ENCODE results near the gene INPPL1.

GRCh38 chr11:72253392-72253791, 28.8 kb downstream of the INPPL1 start:
- TF ChIP-seq POLR2A (IDR thresholded peaks at IDR 0.05; ENCODE audit: low read depth, low read length) (no peak), CTCF (IDR thresholded peaks at IDR 0.05; ENCODE audit: extremely low read depth in 1 of 2, insufficient read depth in 1 of 2, low read depth in 1 of 2, low read length in 2 of 2) (no peak), MAX (IDR thresholded peaks at IDR 0.05; ENCODE audit: insufficient read depth, insufficient read length) (no peak), EZH2 (IDR thresholded peaks at IDR 0.05; ENCODE audit: borderline replicate concordance, low read depth, low read length, severe bottlenecking) (no peak)

All from endothelial cell of umbilical vein (primary cell).